CD14-positive monocyte (primary cell): ENCODE results near the gene FGGY. TPM values are rescaled to one million over a fixed set of nuclear protein-coding genes. Genes with fewer than 3 reads are reported as not detected.

Source experiments
- DNase-seq, 3 donors: peaks; one replicate each; pipeline ENCODE4 v3.0.0-alpha.2; 2011 to 2022
- H2AFZ ChIP-seq: 2 replicates; pipeline ENCODE4 v1.6.0; 2012; ENCODE audit warnings: mild to moderate bottlenecking, low read depth, low read length, inconsistent platforms; ENCODE audit not compliant: insufficient read depth, poor library complexity, severe bottlenecking
- H3K27ac ChIP-seq, 2 donors: 1 replicate in 1 of 2; 2 replicates in 1 of 2; pipeline ENCODE4 v1.5.1; 2012 to 2013; ENCODE audit warnings: low read length in 2 of 2, control low read depth in 1 of 2, inconsistent platforms in 1 of 2, low read depth in 1 of 2, mild to moderate bottlenecking in 1 of 2
- H3K27me3 ChIP-seq, 2 donors: one replicate each; pipeline versions ENCODE4 v1.6.0 to v1.6.1; 2011 to 2013; ENCODE audit warnings: low read length in 2 of 2; ENCODE audit not compliant: control insufficient read depth in 2 of 2, insufficient read depth in 2 of 2
- H3K36me3 ChIP-seq, 2 donors: replicated peaks in 1 of 2; 1 replicate in 1 of 2; 2 replicates in 1 of 2; pipeline versions ENCODE4 v1.5.1 to v1.6.1; 2012 to 2013; ENCODE audit warnings: low read length in 2 of 2, control low read depth in 1 of 2, inconsistent platforms in 1 of 2, mild to moderate bottlenecking in 1 of 2; ENCODE audit not compliant: insufficient read depth in 2 of 2, control insufficient read depth in 1 of 2
- H3K4me1 ChIP-seq, 2 donors: 1 replicate in 1 of 2; 2 replicates in 1 of 2; pipeline versions ENCODE4 v1.5.1 to v1.6.1; 2012 to 2013; ENCODE audit warnings: low read length in 2 of 2, control low read depth in 1 of 2, inconsistent platforms in 1 of 2, mild to moderate bottlenecking in 1 of 2, moderate library complexity in 1 of 2; ENCODE audit not compliant: insufficient read depth in 2 of 2, control insufficient read depth in 1 of 2
- H3K4me2 ChIP-seq: replicated peaks from 2 replicates; pipeline ENCODE3; 2012; ENCODE audit warnings: low read length, moderate library complexity, mild to moderate bottlenecking; ENCODE audit not compliant: poor library complexity, severe bottlenecking; ENCODE audit errors: extremely low read depth
- H3K4me3 ChIP-seq, 3 experiments: fragments of 200-600 bp in 1 of 3; sonication (generic) in 1 of 3; replicated peaks in 1 of 3; 1 replicate in 2 of 3; 2 replicates in 1 of 3; pipeline ENCODE4 v1.5.1; 2011 to 2013; ENCODE audit warnings: low read length in 3 of 3, mild to moderate bottlenecking in 3 of 3, control low read depth in 2 of 3, low read depth in 2 of 3, inconsistent platforms in 1 of 3, moderate library complexity in 1 of 3
- H3K79me2 ChIP-seq: 2 replicates; pipeline ENCODE4 v1.6.0; 2012; ENCODE audit warnings: mild to moderate bottlenecking, control low read depth, inconsistent platforms, low read length, moderate library complexity; ENCODE audit not compliant: insufficient read depth
- H3K9ac ChIP-seq: 2 replicates; pipeline ENCODE4 v1.6.0; 2017; ENCODE audit warnings: low read length, mild to moderate bottlenecking; ENCODE audit not compliant: insufficient read depth, poor library complexity, severe bottlenecking
- H3K9me3 ChIP-seq, 2 donors: replicated peaks in 1 of 2; 1 replicate in 1 of 2; 2 replicates in 1 of 2; pipeline versions ENCODE4 v1.5.1 to v1.6.1; 2012 to 2013; ENCODE audit warnings: low read length in 2 of 2, control low read depth in 1 of 2; ENCODE audit not compliant: control insufficient read depth in 1 of 2, insufficient read depth in 1 of 2
- H4K20me1 ChIP-seq: 2 replicates; pipeline ENCODE4 v1.6.0; 2012; ENCODE audit warnings: mild to moderate bottlenecking, low read length, control low read depth, moderate library complexity; ENCODE audit not compliant: insufficient read depth
- H3K27ac Mint-ChIP-seq, 7 donors: one replicate each; pipeline ENCODE4 v1.8.0; 2020; ENCODE audit warnings: mild to moderate bottlenecking in 7 of 7, mixed read lengths in 7 of 7, moderate library complexity in 6 of 7, inconsistent platforms in 2 of 7
- H3K27me3 Mint-ChIP-seq, 3 donors: one replicate each; pipeline ENCODE4 v1.8.0; 2021 to 2022; ENCODE audit warnings: low read depth in 3 of 3, mild to moderate bottlenecking in 3 of 3, mixed read lengths in 3 of 3, moderate library complexity in 3 of 3, inconsistent platforms in 1 of 3
- H3K36me3 Mint-ChIP-seq, 2 donors: one replicate each; pipeline ENCODE4 v1.8.0; 2020; ENCODE audit warnings: mixed read lengths in 2 of 2, inconsistent platforms in 1 of 2, mild to moderate bottlenecking in 1 of 2
- H3K4me1 Mint-ChIP-seq: one replicate; pipeline ENCODE4 v1.8.0; 2020; ENCODE audit warnings: mild to moderate bottlenecking, mixed read lengths
- H3K4me3 Mint-ChIP-seq, 2 donors: one replicate each; pipeline ENCODE4 v1.8.0; 2020; ENCODE audit warnings: mild to moderate bottlenecking in 2 of 2, mixed read lengths in 2 of 2, moderate library complexity in 1 of 2
- H3K9me3 Mint-ChIP-seq, 7 donors: one replicate each; pipeline ENCODE4 v1.8.0; 2020 to 2022; ENCODE audit warnings: mixed read lengths in 7 of 7, mild to moderate bottlenecking in 6 of 7, moderate library complexity in 6 of 7, inconsistent platforms in 2 of 7
- CTCF ChIP-seq: fragments of 200-600 bp; IDR thresholded peaks from one replicate; pipeline ENCODE4 v1.8.0; 2022; ENCODE audit warnings: antibody characterized with exemption, mild to moderate bottlenecking
- WGBS: methylation state at CpG from one replicate; pipeline ENCODE4 v1.1.5; 2013; ENCODE audit warnings: missing lambda C conversion rate; ENCODE audit not compliant: insufficient coverage; 5-methylcytosine and 5-hydroxymethylcytosine counted together
- intact Hi-C, 2 donors: fragments of 100-400 bp; cut with micrococcal nuclease; formaldehyde crosslinking; loops; one replicate each; pipeline versions ENCODE4 v1.15.0 to v1.15.1; 2023
- polyA plus RNA-seq, 3 donors: library from polyadenylated mRNA; depleted of rRNA in 1 of 3; unstranded in 2 of 3; stranded (reverse) in 1 of 3; fragments of 300-500 nt in 2 of 3; fragments of >200 nt in 1 of 3; fragmentation: Illumina TruSeq in 2 of 3; gene quantifications; 1 replicate in 2 of 3; 2 replicates in 1 of 3; pipeline ENCODE4 v1.2.3, GENCODE V29; 2012 to 2021

Gene FGGY
- polyA plus RNA-seq, 3 donors, result 2.3 to 4.3 (median 2.9) TPM

- Mint-ChIP-seq H3K4me3 (no peak overlapping the region), H3K36me3 (no peaks in the 10 kb centered on the region), H3K27me3 (no peaks in the 10 kb centered on the region), H3K27ac (no peak overlapping the region), H3K4me1 (no peaks in the 10 kb centered on the region), H3K9me3 (no peaks in the 10 kb centered on the region)
- Histone ChIP-seq H3K27me3 (no peaks in the 10 kb centered on the region), H3K9ac (no peak overlapping the region), H3K4me3 (no peak overlapping the region), H3K4me2 (no peak overlapping the region), H3K36me3 (no peaks in the 10 kb centered on the region), H3K9me3 (no peaks in the 10 kb centered on the region), H3K79me2 (no peaks in the 10 kb centered on the region), H2AFZ (no peak overlapping the region), H4K20me1 (no peaks in the 10 kb centered on the region), H3K27ac (no peak overlapping the region), H3K4me1 (no peaks in the 10 kb centered on the region)
- TF ChIP-seq CTCF, result no peak
- DNase-seq, result no peak
- intact Hi-C loops, result no loop called here
Measured at GRCh38 chr1:59427784-59428183, 130.9 kb downstream of the FGGY start.

- Histone ChIP-seq H2AFZ (no peak overlapping the region), H3K27me3 (no peaks in the 10 kb centered on the region), H4K20me1 (no peaks in the 10 kb centered on the region), H3K9ac (no peak overlapping the region), H3K9me3 (no peaks in the 10 kb centered on the region), H3K27ac (no peak overlapping the region), H3K4me1 (no peaks in the 10 kb centered on the region), H3K79me2 (no peaks in the 10 kb centered on the region), H3K4me2 (no peak overlapping the region), H3K4me3 (no peak overlapping the region), H3K36me3 (no peaks in the 10 kb centered on the region)
- Mint-ChIP-seq H3K27ac (no peak overlapping the region), H3K36me3 (no peaks in the 10 kb centered on the region), H3K27me3 (no peaks in the 10 kb centered on the region), H3K9me3 (no peaks in the 10 kb centered on the region), H3K4me3 (no peak overlapping the region), H3K4me1 (no peaks in the 10 kb centered on the region)
- no peak for TF ChIP-seq CTCF
- 100% methylated on average over 2 of the region's 6 CpGs for WGBS
- DNase-seq, result no peak
- intact Hi-C loops, result no loop called here
Measured at GRCh38 chr1:59428828-59429227, 131.9 kb downstream of the FGGY start.
